ENCODE data around the gene UGT1A4.
"Not testable (repeated sequence)": the region's sequence is repeated elsewhere in the genome, so short reads cannot be mapped to it uniquely, and the experiment has no call there.

UGT1A4 gene

GRCh38 chr2:233700028-233700635, 18.4 kb upstream of the UGT1A4 start:
- DNase-seq (ENCODE audit: low read depth, low spot score), result no peak

DNA sequence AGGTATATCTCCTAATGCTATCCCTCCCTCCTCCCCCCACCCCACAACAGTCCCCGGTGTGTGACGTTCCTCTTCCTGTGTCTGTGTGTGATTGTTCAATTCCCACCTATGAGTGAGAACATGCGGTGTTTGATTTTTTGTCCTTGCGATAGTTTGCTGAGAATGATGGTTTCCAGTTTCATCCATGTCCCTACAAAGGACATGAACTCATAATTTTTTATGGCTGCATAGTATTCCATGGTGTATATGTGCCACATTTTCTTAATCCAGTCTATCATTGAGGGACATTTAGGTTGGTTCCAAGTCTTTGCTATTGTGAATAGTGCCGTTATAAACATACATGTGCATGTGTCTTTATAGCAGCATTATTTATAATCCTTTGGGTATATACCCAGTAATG, 17.7 kb upstream of the UGT1A4 start:
- DNase-seq (ENCODE audit: low read depth, low spot score), result not testable (repeated sequence)

GRCh38 chr2:233702238-233702637, 16.3 kb upstream of the UGT1A4 start:
- DNase-seq (ENCODE audit: low read depth, low spot score), result no peak

DNA sequence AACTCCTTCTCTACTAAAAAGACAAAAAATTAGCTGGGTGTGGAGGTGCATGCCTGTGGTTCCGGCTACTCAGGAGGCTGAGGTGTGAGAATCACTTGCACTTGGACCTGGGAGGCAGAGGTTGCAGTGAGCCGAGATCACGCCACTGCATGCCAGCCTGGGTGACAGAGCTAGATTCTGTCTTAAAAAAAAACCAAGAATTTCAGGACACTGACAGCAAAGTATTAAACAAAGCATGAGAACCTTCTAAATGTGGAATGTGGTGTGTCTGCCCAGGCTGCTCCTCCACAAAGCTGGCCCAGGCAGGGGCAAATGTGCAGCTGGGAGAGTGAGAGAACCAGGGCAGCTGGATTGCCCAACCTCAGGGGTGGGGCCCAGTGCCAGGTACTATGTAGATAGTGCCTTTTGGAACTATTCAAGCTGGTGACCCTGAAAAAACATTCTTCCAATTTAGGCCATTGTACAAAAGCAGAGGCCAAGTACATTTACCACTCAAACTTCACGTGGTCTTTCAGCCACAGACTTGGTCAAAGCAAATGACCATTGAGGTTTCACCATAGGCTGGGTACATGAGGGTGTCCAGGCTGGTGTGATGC, 12.5 kb upstream of the UGT1A4 start:
- DNase-seq (ENCODE audit: low read depth, low spot score), result no peak

- no peak for DNase-seq (ENCODE audit: low read depth, low spot score)
Observed at GRCh38 chr2:233706720-233707119, 11.8 kb upstream of the UGT1A4 start.

GRCh38 chr2:233707940-233708644, 10.4 kb upstream of the UGT1A4 start:
- DNase-seq (ENCODE audit: low read depth, low spot score), result no peak

DNA sequence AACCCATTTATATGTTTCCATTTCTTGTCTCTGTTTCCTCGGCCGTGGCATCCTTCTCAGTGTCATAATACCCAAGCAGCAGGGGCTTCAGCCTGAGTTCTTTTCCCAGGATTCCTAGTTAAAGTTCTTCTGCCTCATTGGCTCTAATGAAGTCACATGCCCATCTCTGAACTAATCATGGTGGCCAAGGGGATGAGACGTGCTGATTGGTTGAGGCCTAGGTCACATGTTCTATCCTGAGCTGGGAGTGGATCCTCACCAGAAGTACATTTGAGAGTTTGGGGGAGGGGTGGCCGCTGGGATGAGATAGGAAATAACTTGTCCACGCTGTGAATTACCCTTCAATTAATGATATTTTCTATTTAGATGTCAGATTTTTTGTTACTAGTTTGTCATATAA, 9.6 kb upstream of the UGT1A4 start:
- DNase-seq (ENCODE audit: low read depth, low spot score), result no peak

GRCh38 chr2:233711312-233712008, 7.1 kb upstream of the UGT1A4 start:
- DNase-seq (ENCODE audit: low read depth, low spot score), result peak; percentile 40

- DNase-seq (ENCODE audit: low read depth, low spot score), result no peak
Observed at GRCh38 chr2:233712611-233713261, 5.8 kb upstream of the UGT1A4 start, which contains the start of gene UGT1A5. Gene UGT1A5, plus strand, starts transcription at chr2:233712907. Its CDS starts 85 bp downstream, at chr2:233712992.

- no peak for DNase-seq (ENCODE audit: low read depth, low spot score)
Observed at GRCh38 chr2:233713262-233713615, 5.3 kb upstream of the UGT1A4 start.

- no peak for DNase-seq (ENCODE audit: low read depth, low spot score)
Observed at GRCh38 chr2:233714121-233714520, 4.4 kb upstream of the UGT1A4 start.

- DNase-seq (ENCODE audit: low read depth, low spot score), result no peak
Observed at GRCh38 chr2:233728723-233729301, 10.3 kb downstream of the UGT1A4 start, which contains the start of gene UGT1A3. Gene UGT1A3, plus strand, starts transcription at chr2:233729042. Its CDS starts 85 bp downstream, at chr2:233729127.

GRCh38 chr2:233736868-233737653, 18.5 kb downstream of the UGT1A4 start:
- not testable (repeated sequence) for DNase-seq (ENCODE audit: low read depth, low spot score)

GRCh38 chr2:233740870-233741269, 22.3 kb downstream of the UGT1A4 start:
- DNase-seq (ENCODE audit: low read depth, low spot score), result no peak

- DNase-seq (ENCODE audit: low read depth, low spot score), result no peak
Observed at GRCh38 chr2:233743464-233744259, 25.1 kb downstream of the UGT1A4 start.

- DNase-seq (ENCODE audit: low read depth, low spot score), result no peak
Observed at GRCh38 chr2:233745073-233745755, 26.7 kb downstream of the UGT1A4 start.

- not testable (repeated sequence) for DNase-seq (ENCODE audit: low read depth, low spot score)
Observed at GRCh38 chr2:233745838-233746237, 27.3 kb downstream of the UGT1A4 start.

DNA sequence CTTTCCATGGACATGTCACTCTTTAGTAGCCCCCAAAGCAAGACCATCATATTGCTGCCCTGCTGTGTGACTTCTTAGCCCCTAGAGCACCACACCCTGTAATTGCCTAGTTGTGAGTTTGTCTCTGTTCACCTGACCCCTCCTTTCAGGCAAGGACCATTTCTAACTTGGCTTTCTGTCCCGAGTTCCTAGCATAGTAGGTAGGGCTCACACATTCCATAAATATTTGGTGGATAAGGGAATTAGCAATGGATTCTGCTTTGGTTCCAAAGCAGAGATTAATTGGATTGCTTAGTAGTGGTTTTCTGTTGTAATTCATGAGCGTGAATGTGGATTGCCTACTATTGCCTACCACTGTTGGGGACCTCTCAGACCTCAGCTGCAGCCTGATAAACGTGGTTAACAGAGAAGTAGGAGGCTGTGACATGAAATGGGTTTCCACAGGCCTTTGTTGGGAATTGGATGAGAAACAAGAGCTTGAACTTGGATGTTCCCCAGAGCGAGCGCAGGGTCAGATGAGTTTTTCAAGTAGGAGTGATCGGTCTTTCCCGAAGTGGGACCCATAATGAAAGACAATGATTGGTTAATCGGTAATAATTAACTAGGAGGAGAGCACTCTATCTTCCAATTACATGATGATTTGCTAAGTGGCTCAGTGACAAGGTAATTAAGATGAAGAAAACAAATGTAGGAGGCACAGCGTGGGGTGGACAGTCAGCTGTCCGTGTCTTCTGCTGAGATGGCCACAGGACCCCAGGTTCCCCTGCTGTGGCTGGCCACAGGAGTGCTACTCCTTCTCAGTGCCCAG, 28.1 kb downstream of the UGT1A4 start:
- DNase-seq (ENCODE audit: low read depth, low spot score), result no peak

DNA sequence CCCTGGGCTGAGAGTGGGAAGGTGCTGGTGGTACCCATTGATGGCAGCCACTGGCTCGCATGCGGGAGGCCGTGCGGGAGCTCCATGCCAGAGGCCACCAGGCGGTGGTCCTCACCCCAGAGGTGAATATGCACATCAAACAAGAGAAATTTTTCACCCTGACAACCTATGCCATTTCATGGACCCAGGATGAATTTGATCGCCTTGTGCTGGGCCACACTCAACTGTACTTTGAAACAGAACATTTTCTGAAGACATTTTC, 28.7 kb downstream of the UGT1A4 start:
- no peak for DNase-seq (ENCODE audit: low read depth, low spot score)

Data from activated naive CD8-positive, alpha-beta T cell treated with anti-CD3 and anti-CD28 coated beads, Interleukin-2, amount 50 U/mL, for 16 hours (primary cell).